Measurements from ENCODE around the gene PDXP. TPM values are rescaled to one million over a fixed set of nuclear protein-coding genes. Genes with fewer than 3 reads are reported as not detected.

The PDXP gene
- total RNA-seq, 2 experiments from 2014 or later, result 1.5 TPM

GRCh38 chr22:37647928-37648327 lies 10.6 kb upstream of the PDXP start:
- no peaks in the 10 kb centered on the region for H3K27me3 Mint-ChIP-seq
- intact Hi-C loops (cut with DNase I, micrococcal nuclease), result no loop called here
- H3K4me3 ChIP-seq (ENCODE audit: low read length), result no peak overlapping the region
- no peak overlapping the region for H3K27ac Mint-ChIP-seq
- H3K36me3 Mint-ChIP-seq (ENCODE audit: low read depth), result peaks cover 87% of the 10 kb centered on the region
- DNase-seq (no peak), ATAC-seq (ENCODE audit: poor library complexity) (no peak)
- peaks cover 29% of the 10 kb centered on the region for H3K4me1 ChIP-seq (ENCODE audit: insufficient read depth, low read length)
- no peak overlapping the region for H3K4me3 Mint-ChIP-seq
- no peak for TF ChIP-seq CTCF (IDR thresholded peaks at IDR 0.05)
- no peaks in the 10 kb centered on the region for H3K9me3 ChIP-seq (ENCODE audit: control insufficient read depth in 1 of 2, insufficient read depth in 1 of 2, low read length in 2 of 2)
- H3K9me3 Mint-ChIP-seq, result no peaks in the 10 kb centered on the region
- POLR2A ChIA-PET, result interaction anchor here (1.2 kb wide), 1 partner anchor 10 kb away, joined by 3 read pairs; the partner anchor contains the start of gene PDXP
- no peaks in the 10 kb centered on the region for H3K27me3 ChIP-seq (ENCODE audit: control insufficient read depth in 1 of 2, insufficient read depth in 2 of 2, low read length in 2 of 2)
- CTCF ChIA-PET, result no interaction called here
- peaks cover 10% of the 10 kb centered on the region for H3K4me1 Mint-ChIP-seq (ENCODE audit: low read depth)
- no peak overlapping the region for H3K27ac ChIP-seq (ENCODE audit: low read depth in 1 of 2, low read length in 2 of 2)
- peaks cover 93% of the 10 kb centered on the region for H3K36me3 ChIP-seq (ENCODE audit: insufficient read depth, low read length)

- intact Hi-C loops (cut with DNase I, micrococcal nuclease), result no loop called here
- no peak for DNase-seq
- ATAC-seq (ENCODE audit: poor library complexity), result no peak
- CTCF ChIA-PET, result interaction anchor here (1.4 kb wide), 1 partner anchor 31 kb away, joined by 3 read pairs; no protein-coding TSS in a partner anchor
- H3K9me3 Mint-ChIP-seq, result no peaks in the 10 kb centered on the region
- POLR2A ChIA-PET, result interaction anchor here (2.4 kb wide), 1 partner anchor 8 kb away, joined by 12 read pairs; the partner anchor contains the start of gene PDXP
- no peaks in the 10 kb centered on the region for H3K9me3 ChIP-seq (ENCODE audit: control insufficient read depth in 1 of 2, insufficient read depth in 1 of 2, low read length in 2 of 2)
- no peaks in the 10 kb centered on the region for H3K27me3 Mint-ChIP-seq
- no peak overlapping the region for H3K4me3 ChIP-seq (ENCODE audit: low read length)
- peaks cover 84% of the 10 kb centered on the region for H3K36me3 ChIP-seq (ENCODE audit: insufficient read depth, low read length)
- no peak overlapping the region for H3K27ac Mint-ChIP-seq
- TF ChIP-seq CTCF (IDR thresholded peaks at IDR 0.05), result no peak
- H3K4me3 Mint-ChIP-seq, result no peak overlapping the region
- H3K27ac ChIP-seq (ENCODE audit: low read depth in 1 of 2, low read length in 2 of 2), result no peak overlapping the region
- no peaks in the 10 kb centered on the region for H3K4me1 Mint-ChIP-seq (ENCODE audit: low read depth)
- H3K36me3 Mint-ChIP-seq (ENCODE audit: low read depth), result peaks cover 81% of the 10 kb centered on the region
- H3K4me1 ChIP-seq (ENCODE audit: insufficient read depth, low read length), result peaks cover 8% of the 10 kb centered on the region
- H3K27me3 ChIP-seq (ENCODE audit: control insufficient read depth in 1 of 2, insufficient read depth in 2 of 2, low read length in 2 of 2), result no peaks in the 10 kb centered on the region
Measured at GRCh38 chr22:37650463-37651136, 7.9 kb upstream of the PDXP start.

- ATAC-seq (ENCODE audit: poor library complexity), result no peak
- Histone ChIP-seq H3K36me3 (ENCODE audit: insufficient read depth, low read length) (peaks cover 44% of the 10 kb centered on the region), H3K9me3 (ENCODE audit: control insufficient read depth in 1 of 2, insufficient read depth in 1 of 2, low read length in 2 of 2) (no peaks in the 10 kb centered on the region), H3K4me1 (ENCODE audit: insufficient read depth, low read length) (peaks cover 16% of the 10 kb centered on the region), H3K4me3 (ENCODE audit: low read length) (no peak overlapping the region), H3K27ac (ENCODE audit: low read depth in 1 of 2, low read length in 2 of 2) (no peak overlapping the region), H3K27me3 (ENCODE audit: control insufficient read depth in 1 of 2, insufficient read depth in 2 of 2, low read length in 2 of 2) (no peaks in the 10 kb centered on the region)
- ChIA-PET CTCF (no interaction called here), POLR2A (interaction anchor here (0.9 to 1.3 kb wide), 3 partner anchors 12 to 21 kb away, joined by 3 read pairs; partner anchors contain the start of gene LGALS1)
- no peak for TF ChIP-seq CTCF (IDR thresholded peaks at IDR 0.05)
- H3K27ac Mint-ChIP-seq, result no peak overlapping the region
- no peak for DNase-seq
- peaks cover 64% of the 10 kb centered on the region for H3K36me3 Mint-ChIP-seq (ENCODE audit: low read depth)
- intact Hi-C loops (cut with DNase I, micrococcal nuclease), result no loop called here
- H3K4me1 Mint-ChIP-seq (ENCODE audit: low read depth), result peaks cover 20% of the 10 kb centered on the region
- H3K27me3 Mint-ChIP-seq, result no peaks in the 10 kb centered on the region
- H3K4me3 Mint-ChIP-seq, result no peak overlapping the region
- H3K9me3 Mint-ChIP-seq, result no peaks in the 10 kb centered on the region
Measured at GRCh38 chr22:37654563-37655251, 3.8 kb upstream of the PDXP start.
